Measurements from ENCODE around the gene ASPSCR1. TPM values are rescaled to one million over a fixed set of nuclear protein-coding genes. Genes with fewer than 3 reads are reported as not detected.

The ASPSCR1 gene
- total RNA-seq, 1 experiment from 2014 or later, result 60.4 TPM

DNA sequence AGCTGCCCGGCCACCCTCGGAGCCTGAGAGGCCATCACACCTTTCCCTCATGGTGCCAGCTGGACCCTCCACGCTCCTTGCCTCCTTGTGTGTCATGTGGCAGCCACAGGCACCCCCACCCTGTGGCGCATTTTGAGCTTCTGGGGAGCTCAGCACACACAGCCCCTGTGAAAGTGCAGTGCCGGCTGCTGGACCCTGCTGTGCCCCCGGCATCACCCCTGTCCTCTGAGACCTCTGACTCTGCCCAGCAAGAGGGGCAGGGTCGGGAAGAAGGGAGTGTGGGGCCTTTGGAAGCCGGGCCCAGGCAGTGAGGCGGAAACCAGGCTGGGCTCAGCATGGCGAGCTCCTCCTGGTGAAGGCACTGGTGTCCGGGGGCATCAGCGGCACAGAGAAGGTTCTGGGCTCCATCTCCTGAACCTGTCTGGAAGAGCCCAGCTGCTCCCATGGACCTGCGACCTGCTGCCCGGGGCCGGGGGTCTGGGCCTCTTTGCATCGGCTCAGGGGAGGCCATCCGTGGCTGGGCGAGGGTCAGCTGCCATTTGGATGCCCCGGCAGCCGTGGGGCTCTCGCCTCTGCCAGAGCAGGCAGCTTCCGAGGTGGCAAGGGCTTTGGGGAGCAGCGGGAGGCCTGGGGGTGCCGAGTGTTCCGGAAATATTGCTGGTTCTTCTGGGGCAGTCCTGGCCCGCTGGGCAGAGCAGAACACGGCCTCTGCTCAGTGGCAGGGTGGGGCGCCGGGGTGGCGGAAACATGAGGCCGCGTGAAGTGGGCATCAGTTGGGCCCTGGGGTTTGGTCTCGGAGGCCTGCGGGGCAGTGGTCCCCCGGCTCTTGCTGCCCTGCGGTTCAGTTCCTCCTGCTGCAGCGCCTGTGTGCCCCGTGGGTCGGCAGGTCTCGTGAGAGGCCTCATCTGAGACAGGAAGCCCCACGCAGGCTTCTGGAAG is 27.4 kb downstream of the ASPSCR1 start (continued):
- TF ChIP-seq, protein P1, sequence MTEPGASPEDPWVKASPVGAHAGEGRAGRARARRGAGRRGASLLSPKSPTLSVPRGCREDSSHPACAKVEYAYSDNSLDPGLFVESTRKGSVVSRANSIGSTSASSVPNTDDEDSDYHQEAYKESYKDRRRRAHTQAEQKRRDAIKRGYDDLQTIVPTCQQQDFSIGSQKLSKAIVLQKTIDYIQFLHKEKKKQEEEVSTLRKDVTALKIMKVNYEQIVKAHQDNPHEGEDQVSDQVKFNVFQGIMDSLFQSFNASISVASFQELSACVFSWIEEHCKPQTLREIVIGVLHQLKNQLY (CRISPR knock-in tag; IDR thresholded peaks at IDR 0.05), result no peak

DNA sequence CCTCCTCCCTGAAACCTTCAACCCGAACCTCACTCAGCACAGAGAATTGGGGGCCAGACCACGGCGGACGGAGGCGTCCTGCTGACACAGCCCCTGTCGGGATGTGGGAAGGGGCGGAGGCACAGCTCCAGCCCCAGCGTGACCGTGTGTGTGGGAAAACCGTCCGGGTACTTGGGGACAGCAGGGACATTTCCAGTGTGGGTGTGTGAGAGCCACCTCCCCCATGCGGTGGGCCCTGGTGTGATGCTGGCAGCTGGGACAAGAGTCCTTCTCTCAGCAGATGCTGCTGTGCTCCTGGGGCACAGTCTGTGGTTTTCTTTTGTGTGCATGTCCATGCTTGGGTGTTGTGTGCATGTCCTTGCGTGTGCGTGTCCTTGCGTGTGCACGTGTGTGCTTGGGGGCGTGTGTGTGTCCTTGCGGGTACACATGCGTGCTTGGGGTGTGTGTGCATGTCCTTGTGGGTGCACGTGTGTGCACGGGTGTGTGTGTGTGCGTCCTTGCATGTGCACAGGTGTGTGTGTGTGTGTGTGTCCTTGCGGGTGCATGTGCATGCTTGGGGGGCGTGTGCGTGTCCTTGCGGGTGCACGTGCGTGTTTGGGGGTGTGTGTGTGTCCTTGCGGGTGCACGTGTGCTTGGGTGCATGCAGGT is 28.4 kb downstream of the ASPSCR1 start:
- H3K27ac Mint-ChIP-seq, result peak overlapping the region; percentile 79
- CTCF ChIA-PET, result interaction anchor here (1.3 to 2.6 kb wide), 3 partner anchors 10 to 231 kb away, joined by 3 to 12 read pairs (median 5); no protein-coding TSS in a partner anchor
- H3K9me3 Mint-ChIP-seq, result no peaks in the 10 kb centered on the region
- no peaks in the 10 kb centered on the region for H3K27me3 Mint-ChIP-seq (ENCODE audit: low read depth)
- H3K4me3 Mint-ChIP-seq, result no peak overlapping the region
- ATAC-seq (no peak), DNase-seq (ENCODE audit: low spot score) (no peak)
- no peaks in the 10 kb centered on the region for H3K4me1 Mint-ChIP-seq
- no peaks in the 10 kb centered on the region for H3K36me3 Mint-ChIP-seq
- POLR2A ChIA-PET, result no interaction called here
- TF ChIP-seq RORB (CRISPR knock-in tag; IDR thresholded peaks at IDR 0.05), result no peak
- TF ChIP-seq, protein P2, sequence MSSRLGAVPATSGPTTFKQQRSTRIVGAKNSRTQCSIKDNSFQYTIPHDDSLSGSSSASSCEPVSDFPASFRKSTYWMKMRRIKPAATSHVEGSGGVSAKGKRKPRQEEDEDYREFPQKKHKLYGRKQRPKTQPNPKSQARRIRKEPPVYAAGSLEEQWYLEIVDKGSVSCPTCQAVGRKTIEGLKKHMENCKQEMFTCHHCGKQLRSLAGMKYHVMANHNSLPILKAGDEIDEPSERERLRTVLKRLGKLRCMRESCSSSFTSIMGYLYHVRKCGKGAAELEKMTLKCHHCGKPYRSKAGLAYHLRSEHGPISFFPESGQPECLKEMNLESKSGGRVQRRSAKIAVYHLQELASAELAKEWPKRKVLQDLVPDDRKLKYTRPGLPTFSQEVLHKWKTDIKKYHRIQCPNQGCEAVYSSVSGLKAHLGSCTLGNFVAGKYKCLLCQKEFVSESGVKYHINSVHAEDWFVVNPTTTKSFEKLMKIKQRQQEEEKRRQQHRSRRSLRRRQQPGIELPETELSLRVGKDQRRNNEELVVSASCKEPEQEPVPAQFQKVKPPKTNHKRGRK (CRISPR knock-in tag; IDR thresholded peaks at IDR 0.05; ENCODE audit: borderline replicate concordance), result no peak
- TF ChIP-seq, protein P3, sequence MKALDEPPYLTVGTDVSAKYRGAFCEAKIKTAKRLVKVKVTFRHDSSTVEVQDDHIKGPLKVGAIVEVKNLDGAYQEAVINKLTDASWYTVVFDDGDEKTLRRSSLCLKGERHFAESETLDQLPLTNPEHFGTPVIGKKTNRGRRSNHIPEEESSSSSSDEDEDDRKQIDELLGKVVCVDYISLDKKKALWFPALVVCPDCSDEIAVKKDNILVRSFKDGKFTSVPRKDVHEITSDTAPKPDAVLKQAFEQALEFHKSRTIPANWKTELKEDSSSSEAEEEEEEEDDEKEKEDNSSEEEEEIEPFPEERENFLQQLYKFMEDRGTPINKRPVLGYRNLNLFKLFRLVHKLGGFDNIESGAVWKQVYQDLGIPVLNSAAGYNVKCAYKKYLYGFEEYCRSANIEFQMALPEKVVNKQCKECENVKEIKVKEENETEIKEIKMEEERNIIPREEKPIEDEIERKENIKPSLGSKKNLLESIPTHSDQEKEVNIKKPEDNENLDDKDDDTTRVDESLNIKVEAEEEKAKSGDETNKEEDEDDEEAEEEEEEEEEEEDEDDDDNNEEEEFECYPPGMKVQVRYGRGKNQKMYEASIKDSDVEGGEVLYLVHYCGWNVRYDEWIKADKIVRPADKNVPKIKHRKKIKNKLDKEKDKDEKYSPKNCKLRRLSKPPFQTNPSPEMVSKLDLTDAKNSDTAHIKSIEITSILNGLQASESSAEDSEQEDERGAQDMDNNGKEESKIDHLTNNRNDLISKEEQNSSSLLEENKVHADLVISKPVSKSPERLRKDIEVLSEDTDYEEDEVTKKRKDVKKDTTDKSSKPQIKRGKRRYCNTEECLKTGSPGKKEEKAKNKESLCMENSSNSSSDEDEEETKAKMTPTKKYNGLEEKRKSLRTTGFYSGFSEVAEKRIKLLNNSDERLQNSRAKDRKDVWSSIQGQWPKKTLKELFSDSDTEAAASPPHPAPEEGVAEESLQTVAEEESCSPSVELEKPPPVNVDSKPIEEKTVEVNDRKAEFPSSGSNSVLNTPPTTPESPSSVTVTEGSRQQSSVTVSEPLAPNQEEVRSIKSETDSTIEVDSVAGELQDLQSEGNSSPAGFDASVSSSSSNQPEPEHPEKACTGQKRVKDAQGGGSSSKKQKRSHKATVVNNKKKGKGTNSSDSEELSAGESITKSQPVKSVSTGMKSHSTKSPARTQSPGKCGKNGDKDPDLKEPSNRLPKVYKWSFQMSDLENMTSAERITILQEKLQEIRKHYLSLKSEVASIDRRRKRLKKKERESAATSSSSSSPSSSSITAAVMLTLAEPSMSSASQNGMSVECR (CRISPR knock-in tag; IDR thresholded peaks at IDR 0.05; ENCODE audit: borderline replicate concordance), result no peak
- TF ChIP-seq ZBTB21 (CRISPR knock-in tag; IDR thresholded peaks at IDR 0.05; ENCODE audit: borderline replicate concordance), result no peak
- no peak for TF ChIP-seq CREM (CRISPR knock-in tag; IDR thresholded peaks at IDR 0.05)
- no peak for TF ChIP-seq TCF7 (CRISPR knock-in tag; IDR thresholded peaks at IDR 0.05; ENCODE audit: low read depth)
- TF ChIP-seq ETV6 (CRISPR knock-in tag; IDR thresholded peaks at IDR 0.05), result no peak
- TF ChIP-seq, protein P4, sequence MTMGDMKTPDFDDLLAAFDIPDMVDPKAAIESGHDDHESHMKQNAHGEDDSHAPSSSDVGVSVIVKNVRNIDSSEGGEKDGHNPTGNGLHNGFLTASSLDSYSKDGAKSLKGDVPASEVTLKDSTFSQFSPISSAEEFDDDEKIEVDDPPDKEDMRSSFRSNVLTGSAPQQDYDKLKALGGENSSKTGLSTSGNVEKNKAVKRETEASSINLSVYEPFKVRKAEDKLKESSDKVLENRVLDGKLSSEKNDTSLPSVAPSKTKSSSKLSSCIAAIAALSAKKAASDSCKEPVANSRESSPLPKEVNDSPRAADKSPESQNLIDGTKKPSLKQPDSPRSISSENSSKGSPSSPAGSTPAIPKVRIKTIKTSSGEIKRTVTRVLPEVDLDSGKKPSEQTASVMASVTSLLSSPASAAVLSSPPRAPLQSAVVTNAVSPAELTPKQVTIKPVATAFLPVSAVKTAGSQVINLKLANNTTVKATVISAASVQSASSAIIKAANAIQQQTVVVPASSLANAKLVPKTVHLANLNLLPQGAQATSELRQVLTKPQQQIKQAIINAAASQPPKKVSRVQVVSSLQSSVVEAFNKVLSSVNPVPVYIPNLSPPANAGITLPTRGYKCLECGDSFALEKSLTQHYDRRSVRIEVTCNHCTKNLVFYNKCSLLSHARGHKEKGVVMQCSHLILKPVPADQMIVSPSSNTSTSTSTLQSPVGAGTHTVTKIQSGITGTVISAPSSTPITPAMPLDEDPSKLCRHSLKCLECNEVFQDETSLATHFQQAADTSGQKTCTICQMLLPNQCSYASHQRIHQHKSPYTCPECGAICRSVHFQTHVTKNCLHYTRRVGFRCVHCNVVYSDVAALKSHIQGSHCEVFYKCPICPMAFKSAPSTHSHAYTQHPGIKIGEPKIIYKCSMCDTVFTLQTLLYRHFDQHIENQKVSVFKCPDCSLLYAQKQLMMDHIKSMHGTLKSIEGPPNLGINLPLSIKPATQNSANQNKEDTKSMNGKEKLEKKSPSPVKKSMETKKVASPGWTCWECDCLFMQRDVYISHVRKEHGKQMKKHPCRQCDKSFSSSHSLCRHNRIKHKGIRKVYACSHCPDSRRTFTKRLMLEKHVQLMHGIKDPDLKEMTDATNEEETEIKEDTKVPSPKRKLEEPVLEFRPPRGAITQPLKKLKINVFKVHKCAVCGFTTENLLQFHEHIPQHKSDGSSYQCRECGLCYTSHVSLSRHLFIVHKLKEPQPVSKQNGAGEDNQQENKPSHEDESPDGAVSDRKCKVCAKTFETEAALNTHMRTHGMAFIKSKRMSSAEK (CRISPR knock-in tag; IDR thresholded peaks at IDR 0.05; ENCODE audit: borderline replicate concordance), result no peak
- TF ChIP-seq, protein P5, sequence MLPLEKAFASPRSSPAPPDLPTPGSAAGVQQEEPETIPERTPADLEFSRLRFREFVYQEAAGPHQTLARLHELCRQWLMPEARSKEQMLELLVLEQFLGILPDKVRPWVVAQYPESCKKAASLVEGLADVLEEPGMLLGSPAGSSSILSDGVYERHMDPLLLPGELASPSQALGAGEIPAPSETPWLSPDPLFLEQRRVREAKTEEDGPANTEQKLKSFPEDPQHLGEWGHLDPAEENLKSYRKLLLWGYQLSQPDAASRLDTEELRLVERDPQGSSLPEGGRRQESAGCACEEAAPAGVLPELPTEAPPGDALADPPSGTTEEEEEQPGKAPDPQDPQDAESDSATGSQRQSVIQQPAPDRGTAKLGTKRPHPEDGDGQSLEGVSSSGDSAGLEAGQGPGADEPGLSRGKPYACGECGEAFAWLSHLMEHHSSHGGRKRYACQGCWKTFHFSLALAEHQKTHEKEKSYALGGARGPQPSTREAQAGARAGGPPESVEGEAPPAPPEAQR (CRISPR knock-in tag; IDR thresholded peaks at IDR 0.05), result no peak
- TF ChIP-seq, protein P6, sequence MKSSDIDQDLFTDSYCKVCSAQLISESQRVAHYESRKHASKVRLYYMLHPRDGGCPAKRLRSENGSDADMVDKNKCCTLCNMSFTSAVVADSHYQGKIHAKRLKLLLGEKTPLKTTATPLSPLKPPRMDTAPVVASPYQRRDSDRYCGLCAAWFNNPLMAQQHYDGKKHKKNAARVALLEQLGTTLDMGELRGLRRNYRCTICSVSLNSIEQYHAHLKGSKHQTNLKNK (CRISPR knock-in tag; IDR thresholded peaks at IDR 0.05), result no peak
